Common myeloid progenitor, CD34-positive (primary cell): ENCODE measurements around the gene KRTAP10-8.
A peak's percentile ranks its signal among the peaks of the same experiment; 100 is the strongest.
"Not testable (repeated sequence)": the region's sequence is repeated elsewhere in the genome, so short reads cannot be mapped to it uniquely, and the experiment has no call there.

ENCODE experiments used
- CTCF ChIA-PET: fragments of 350-600 bp; sonication (Branson Sonifier 250); formaldehyde crosslinking; loops from one replicate; lab custom pipeline; 2021; ENCODE audit warnings: antibody characterized with exemption; lab: Charles Lee
- POLR2A ChIA-PET: fragments of 350-600 bp; sonication (Branson Sonifier 250); formaldehyde crosslinking; loops from one replicate; lab custom pipeline; 2021; ENCODE audit warnings: antibody characterized with exemption; lab: Charles Lee
- DNase-seq, 3 donors: peaks; one replicate each; pipeline versions ENCODE4 v3.0.0 to v3.0.0-alpha.2; 2013
- H3K27ac ChIP-seq, 2 experiments: 1 replicate in 1 of 2; 2 replicates in 1 of 2; pipeline ENCODE4 v1.7.0; 2013; ENCODE audit warnings: inconsistent platforms in 2 of 2, low read length in 2 of 2, mild to moderate bottlenecking in 2 of 2, low read depth in 1 of 2, moderate library complexity in 1 of 2; ENCODE audit not compliant: severe bottlenecking in 2 of 2, insufficient read depth in 1 of 2, poor library complexity in 1 of 2
- H3K27me3 ChIP-seq, 5 experiments: replicated peaks in 2 of 5; 1 replicate in 3 of 5; 2 replicates in 2 of 5; pipeline versions ENCODE4 v1.6.1 to v1.7.0; 2013; ENCODE audit warnings: low read length in 4 of 5, mild to moderate bottlenecking in 2 of 5, moderate library complexity in 2 of 5, inconsistent platforms in 1 of 5; ENCODE audit not compliant: insufficient read depth in 5 of 5, control insufficient read depth in 4 of 5
- H3K36me3 ChIP-seq, 4 experiments: 1 replicate in 2 of 4; 2 replicates in 2 of 4; pipeline versions ENCODE4 v1.6.1 to v1.7.0; 2013; ENCODE audit warnings: low read length in 3 of 4, control low read depth in 1 of 4, mild to moderate bottlenecking in 1 of 4; ENCODE audit not compliant: control insufficient read depth in 4 of 4, insufficient read depth in 4 of 4
- H3K4me1 ChIP-seq, 4 experiments: 1 replicate in 3 of 4; 2 replicates in 1 of 4; pipeline versions ENCODE4 v1.6.1 to v1.7.1; 2013; ENCODE audit warnings: low read length in 3 of 4, mild to moderate bottlenecking in 3 of 4, control low read depth in 1 of 4, inconsistent platforms in 1 of 4, moderate library complexity in 1 of 4; ENCODE audit not compliant: control insufficient read depth in 4 of 4, insufficient read depth in 4 of 4; ENCODE audit errors: control extremely low read depth in 1 of 4
- H3K4me3 ChIP-seq, 7 experiments: 1 replicate in 4 of 7; 2 replicates in 3 of 7; pipeline versions ENCODE4 v1.5.1 to v1.7.0; 2013; ENCODE audit warnings: mild to moderate bottlenecking in 7 of 7, low read length in 6 of 7, moderate library complexity in 6 of 7, inconsistent platforms in 2 of 7, low read depth in 2 of 7, control low read depth in 1 of 7; ENCODE audit not compliant: insufficient read depth in 4 of 7, control insufficient read depth in 1 of 7; ENCODE audit errors: extremely low read depth in 1 of 7
- H3K9me3 ChIP-seq, 5 experiments: 1 replicate in 4 of 5; 2 replicates in 1 of 5; pipeline versions ENCODE4 v1.6.1 to v1.7.1; 2013; ENCODE audit warnings: low read length in 4 of 5, mild to moderate bottlenecking in 2 of 5, inconsistent platforms in 1 of 5, low read depth in 1 of 5, moderate library complexity in 1 of 5; ENCODE audit not compliant: control insufficient read depth in 4 of 5, insufficient read depth in 2 of 5; ENCODE audit errors: control extremely low read depth in 1 of 5
- WGBS: methylation state at CpG from one replicate; pipeline ENCODE4 v1.1.5; 2013; ENCODE audit not compliant: insufficient coverage; 5-methylcytosine and 5-hydroxymethylcytosine counted together

The KRTAP10-8 gene

GRCh38 chr21:44589586-44590305, 22.1 kb upstream of the KRTAP10-8 start:
- no peak overlapping the region for H3K4me3 ChIP-seq
- DNase-seq, result no peak
- ChIA-PET POLR2A (no interaction called here), CTCF (no interaction called here)
- peaks cover 0 to 5% (median 0%) of the 10 kb centered on the region in 4 experiments for H3K4me1 ChIP-seq
- no peaks in the 10 kb centered on the region for H3K36me3 ChIP-seq
- peaks cover 0 to 12% (median 2%) of the 10 kb centered on the region in 5 experiments for H3K27me3 ChIP-seq
- H3K27ac ChIP-seq, result no peak overlapping the region
- WGBS, result 92% methylated on average over 23 of the region's 24 CpGs
- peaks cover 0 to 8% (median 3%) of the 10 kb centered on the region in 5 experiments for H3K9me3 ChIP-seq

GRCh38 chr21:44590311-44590721, 21.6 kb upstream of the KRTAP10-8 start:
- Histone ChIP-seq H3K4me1 (peaks cover 0 to 5% (median 0%) of the 10 kb centered on the region in 4 experiments), H3K4me3 (no peak overlapping the region), H3K27ac (no peak overlapping the region), H3K27me3 (peaks cover 0 to 6% (median 2%) of the 10 kb centered on the region in 5 experiments), H3K36me3 (no peaks in the 10 kb centered on the region), H3K9me3 (peaks cover 0 to 8% (median 3%) of the 10 kb centered on the region in 5 experiments)
- no peak for DNase-seq
- WGBS, result 94% methylated on average over 7 of the region's 10 CpGs
- CTCF ChIA-PET, result no interaction called here
- POLR2A ChIA-PET, result no interaction called here

GRCh38 chr21:44590897-44591800, 20.7 kb upstream of the KRTAP10-8 start:
- H3K36me3 ChIP-seq, H3K4me1 ChIP-seq, DNase-seq, H3K4me3 ChIP-seq, H3K9me3 ChIP-seq, H3K27me3 ChIP-seq, H3K27ac ChIP-seq, CTCF ChIA-PET, POLR2A ChIA-PET: not testable (repeated sequence)
- 88% methylated on average over 10 of the region's 19 CpGs for WGBS

GRCh38 chr21:44591801-44592130, 20.1 kb upstream of the KRTAP10-8 start:
- CTCF ChIA-PET, result not testable (repeated sequence)

GRCh38 chr21:44592446-44593311, 19.2 kb upstream of the KRTAP10-8 start, which contains the start of gene KRTAP10-6:
Gene KRTAP10-6, minus strand, starts transcription at chr21:44592505. Its CDS starts 21 bp downstream, at chr21:44592484.
- Histone ChIP-seq H3K9me3 (peaks cover 0 to 2% (median 0%) of the 10 kb centered on the region in 5 experiments), H3K4me1 (peaks cover 0 to 5% (median 0%) of the 10 kb centered on the region in 4 experiments), H3K36me3 (no peaks in the 10 kb centered on the region), H3K27ac (peak within 1 kb of the TSS in 1 of 2 experiments; percentile 65), H3K27me3 (peaks cover 0 to 7% (median 0%) of the 10 kb centered on the region in 5 experiments), H3K4me3 (no peak within 1 kb of the TSS)
- ChIA-PET POLR2A (no interaction called here), CTCF (interaction anchor here (0.6 kb wide), 1 partner anchor 43 kb away, joined by 3 read pairs; no protein-coding TSS in a partner anchor)
- WGBS, result 71% methylated on average over 26 of the region's 33 CpGs
- no peak for DNase-seq

More at GRCh38 chr21:44591801-44592130, 20.1 kb upstream of the KRTAP10-8 start:
- WGBS, result no CpG with 5 or more reads among the region's 4 CpGs
- H3K4me1 ChIP-seq, POLR2A ChIA-PET, H3K9me3 ChIP-seq, H3K4me3 ChIP-seq, H3K27ac ChIP-seq, H3K27me3 ChIP-seq, H3K36me3 ChIP-seq, DNase-seq: not testable (repeated sequence)

GRCh38 chr21:44593598-44594405, 18.1 kb upstream of the KRTAP10-8 start:
- 75% methylated on average over 19 of the region's 20 CpGs for WGBS
- ChIA-PET POLR2A (no interaction called here), CTCF (no interaction called here)
- H3K9me3 ChIP-seq, result peaks cover 0 to 5% (median 0%) of the 10 kb centered on the region in 5 experiments
- DNase-seq, result peak; percentile 6 to 77 (median 54)
- peaks cover 0 to 5% (median 0%) of the 10 kb centered on the region in 4 experiments for H3K4me1 ChIP-seq
- no peak overlapping the region for H3K4me3 ChIP-seq
- H3K27me3 ChIP-seq, result peaks cover 0 to 10% (median 0%) of the 10 kb centered on the region in 5 experiments
- H3K27ac ChIP-seq, result peak overlapping the region in 1 of 2 experiments; percentile 65
- no peaks in the 10 kb centered on the region for H3K36me3 ChIP-seq
